H1 (cell line): Measurements from ENCODE around the gene ANKS1B. TPM values are rescaled to one million over a fixed set of nuclear protein-coding genes. Genes with fewer than 3 reads are reported as not detected.

ENCODE experiments used
- SIN3A ChIP-seq, 2 experiments: IDR thresholded peaks in 1 of 2; conservative IDR thresholded peaks in 1 of 2; 2 replicates each; pipeline ENCODE4 v1.6.1; 2011 to 2012; ENCODE audit warnings: low read length in 2 of 2, improper control_type of control experiment in 1 of 2, low read depth in 1 of 2, mild to moderate bottlenecking in 1 of 2
- TAF7 ChIP-seq: optimal IDR thresholded peaks from 2 replicates; pipeline ENCODE3; 2011; ENCODE audit warnings: low read depth, mild to moderate bottlenecking, inconsistent platforms, low read length, moderate library complexity, borderline replicate concordance
- ZNF274 ChIP-seq: IDR thresholded peaks from 2 replicates; pipeline ENCODE4 v1.7.0; 2012; ENCODE audit warnings: low read length, borderline replicate concordance; ENCODE audit errors: extremely low read depth
- polyA plus RNA-seq, 7 experiments: library from polyadenylated mRNA; depleted of rRNA in 3 of 7; stranded (reverse) in 5 of 7; unstranded in 2 of 7; fragments of >200 nt in 5 of 7; fragments of 200-250 nt in 2 of 7; gene quantifications; 1 replicate in 5 of 7; 2 replicates in 1 of 7; 4 replicates in 1 of 7; pipeline versions ENCODE4 v1.2.1 to v1.2.3, GENCODE V29; 2011 to 2013; ENCODE audit warnings: missing spikeins in 2 of 7, mixed read lengths in 2 of 7
- total RNA-seq: library from RNA; stranded (reverse); fragmentation: NEBNext Ultra II Directional; extraction: Animal tissue kit (Norgen Biotek cat#: 25700); gene quantifications from 2 replicates; pipeline ENCODE4 v1.2.1, GENCODE V29; 2021

ANKS1B gene
- total and polyA plus RNA-seq, 2 of the 8 experiments (the other 6 are each of a cell fraction or from before 2014, with no cell fraction given), result 2.7 to 6.1 TPM

GRCh38 chr12:99833397-99833796, 151.3 kb downstream of the ANKS1B start (continued):
- TF ChIP-seq SIN3A (conservative IDR thresholded peaks at IDR 0.05 in 1 of 2, IDR thresholded peaks at IDR 0.05 in 1 of 2; ENCODE audit: low read depth in 1 of 2, low read length in 2 of 2) (no peak), ZNF274 (no peak), TAF7 (no peak)
- TF ChIP-seq, all 59 proteins: peak for 0
